Left hindlimb (tissue), 1 donor: ENCODE data around the gene RCBTB2.

Experiments used
- DNase-seq: peaks from one replicate; pipeline ENCODE4 v3.0.0-alpha.2; 2018

Gene RCBTB2

GRCh38 chr13:48562296-48563066 is 29.6 kb upstream of the RCBTB2 start:
- no peak for DNase-seq

GRCh38 chr13:48561466-48562235 is 28.8 kb upstream of the RCBTB2 start:
- DNase-seq, result no peak

- no peak for DNase-seq
Measured at GRCh38 chr13:48560657-48561337, 27.9 kb upstream of the RCBTB2 start.

DNA sequence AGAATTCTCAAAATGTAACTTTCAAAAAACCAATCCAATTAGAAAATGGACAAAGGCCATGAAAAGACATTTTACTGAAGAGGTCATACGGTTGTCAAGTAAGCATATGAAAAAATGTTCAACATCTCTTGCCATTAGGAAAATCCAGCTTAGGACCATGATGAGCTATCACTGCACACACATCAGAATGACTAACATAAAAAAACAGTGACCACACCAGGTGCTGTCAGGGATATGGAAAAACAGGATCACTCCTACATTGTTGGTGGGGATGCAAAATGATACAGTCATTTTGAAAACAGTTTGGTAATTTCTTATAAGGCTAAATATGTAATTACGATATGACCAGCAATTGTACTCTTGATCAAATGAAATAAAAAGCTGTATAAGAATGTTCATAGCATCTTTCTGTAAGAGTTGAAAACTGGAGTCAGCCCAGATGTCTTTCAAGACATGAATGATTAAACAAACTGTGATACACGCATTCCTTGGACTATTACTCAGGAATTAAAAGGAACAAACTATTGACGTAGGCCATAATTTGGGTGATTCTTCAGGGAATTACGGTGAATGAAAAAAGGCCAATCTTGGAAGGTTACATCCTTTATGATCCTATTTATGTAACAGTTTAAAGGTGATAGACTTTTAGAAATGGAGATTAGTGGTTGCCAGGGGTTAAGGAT is 26.9 kb upstream of the RCBTB2 start:
- DNase-seq, result no peak

DNA sequence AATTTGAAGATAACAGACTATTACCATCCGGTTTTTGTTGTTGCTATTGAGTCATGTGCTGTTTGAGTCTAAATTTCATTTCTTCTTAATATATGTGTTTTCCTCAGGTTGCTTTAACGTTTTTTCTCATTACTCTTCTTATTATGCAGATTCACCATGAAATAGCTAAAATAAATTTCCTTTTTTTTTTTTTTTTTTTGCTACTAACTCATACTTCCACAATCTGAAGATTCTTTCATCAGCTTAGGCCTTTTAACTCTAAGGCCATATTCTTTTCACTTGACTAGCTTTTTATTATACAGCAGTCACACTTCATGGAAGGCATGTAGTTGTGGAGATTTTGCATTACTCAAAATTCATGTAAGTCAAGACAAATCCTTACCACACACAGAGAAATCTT is 23.9 kb upstream of the RCBTB2 start:
- DNase-seq, result no peak

DNA sequence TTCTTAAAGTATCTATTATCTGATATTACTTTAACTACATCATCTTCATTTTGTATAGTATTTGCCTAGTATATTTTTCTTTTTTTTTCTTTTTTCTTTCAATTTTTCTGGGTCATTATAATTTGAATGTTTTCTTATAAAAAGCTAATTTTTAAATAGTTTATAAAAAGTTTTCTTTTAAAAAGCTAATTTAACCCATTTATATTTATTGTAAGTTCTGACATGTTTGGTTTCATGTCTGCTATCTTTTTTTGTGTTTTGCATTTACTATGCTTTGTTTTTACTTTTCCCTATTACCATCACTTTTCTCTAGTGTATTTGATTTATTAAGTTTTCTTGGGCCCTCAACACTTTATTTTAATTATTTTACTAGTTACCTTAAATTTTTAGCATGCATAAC is 22.6 kb upstream of the RCBTB2 start:
- no peak for DNase-seq

DNA sequence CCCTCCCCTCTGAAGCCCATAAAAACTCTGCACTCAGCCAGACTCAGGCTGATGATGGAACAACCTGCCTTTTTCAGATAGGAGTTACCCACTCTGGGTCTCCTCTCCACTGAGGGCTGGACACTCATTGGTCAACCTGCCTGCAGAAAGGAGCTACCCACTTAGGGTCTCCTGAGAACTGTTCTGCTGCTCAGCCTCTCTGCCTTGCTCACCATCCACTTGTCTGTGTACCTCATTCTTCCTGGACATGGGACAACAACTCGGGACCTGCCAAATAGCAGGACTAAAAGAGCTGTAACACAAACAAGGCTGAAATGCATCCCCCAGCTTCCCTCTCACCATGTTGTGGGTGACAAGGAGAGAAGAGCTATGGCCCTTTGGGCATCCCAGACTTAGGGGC is 18.4 kb upstream of the RCBTB2 start:
- DNase-seq, result no peak

GRCh38 chr13:48549658-48550057 is 16.8 kb upstream of the RCBTB2 start:
- DNase-seq, result no peak

DNA sequence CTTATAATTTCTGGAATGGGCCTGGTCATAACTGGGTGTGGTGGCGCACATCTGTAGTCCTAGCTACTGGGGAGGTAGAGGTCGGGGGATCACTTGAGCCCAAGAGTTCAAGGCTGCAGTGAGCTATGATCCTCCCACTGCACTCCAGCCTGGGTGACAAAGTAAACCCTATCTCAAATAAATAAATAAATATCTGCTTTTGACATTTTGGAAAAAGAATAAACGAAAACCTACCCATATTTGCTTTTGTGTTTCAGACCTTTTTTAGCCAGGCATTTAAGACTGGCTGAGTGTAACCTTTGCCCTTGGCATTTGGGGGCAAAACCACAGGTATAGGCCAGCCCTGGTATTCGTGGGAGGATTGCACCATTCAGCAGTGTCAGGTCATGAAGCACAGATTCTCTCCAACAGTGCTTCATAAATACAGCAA is 14.8 kb upstream of the RCBTB2 start:
- DNase-seq, result no peak

DNA sequence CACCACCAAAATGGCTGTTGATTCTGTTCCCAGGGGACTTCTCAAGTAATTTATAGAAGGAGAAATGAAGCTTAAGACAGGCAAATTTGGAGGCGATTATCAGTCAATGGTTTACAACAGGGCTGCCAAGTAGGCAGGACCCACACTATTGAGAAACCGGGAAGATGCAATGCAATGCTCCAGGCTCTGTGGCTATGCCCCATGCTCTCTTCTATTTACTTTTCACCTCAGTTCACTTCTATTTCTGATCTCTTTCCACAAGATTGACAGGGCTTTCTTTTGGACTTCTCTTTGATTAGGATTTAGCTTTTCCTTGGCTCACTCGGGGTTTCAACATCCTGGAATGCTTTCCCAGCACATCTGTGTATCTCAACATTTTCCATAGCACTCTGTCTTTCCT is 12.7 kb upstream of the RCBTB2 start:
- no peak for DNase-seq

GRCh38 chr13:48542581-48543341 is 9.9 kb upstream of the RCBTB2 start:
- DNase-seq, result peak; percentile 54

GRCh38 chr13:48542138-48542537 is 9.3 kb upstream of the RCBTB2 start:
- no peak for DNase-seq

GRCh38 chr13:48539550-48539949 is 6.7 kb upstream of the RCBTB2 start:
- no peak for DNase-seq

DNA sequence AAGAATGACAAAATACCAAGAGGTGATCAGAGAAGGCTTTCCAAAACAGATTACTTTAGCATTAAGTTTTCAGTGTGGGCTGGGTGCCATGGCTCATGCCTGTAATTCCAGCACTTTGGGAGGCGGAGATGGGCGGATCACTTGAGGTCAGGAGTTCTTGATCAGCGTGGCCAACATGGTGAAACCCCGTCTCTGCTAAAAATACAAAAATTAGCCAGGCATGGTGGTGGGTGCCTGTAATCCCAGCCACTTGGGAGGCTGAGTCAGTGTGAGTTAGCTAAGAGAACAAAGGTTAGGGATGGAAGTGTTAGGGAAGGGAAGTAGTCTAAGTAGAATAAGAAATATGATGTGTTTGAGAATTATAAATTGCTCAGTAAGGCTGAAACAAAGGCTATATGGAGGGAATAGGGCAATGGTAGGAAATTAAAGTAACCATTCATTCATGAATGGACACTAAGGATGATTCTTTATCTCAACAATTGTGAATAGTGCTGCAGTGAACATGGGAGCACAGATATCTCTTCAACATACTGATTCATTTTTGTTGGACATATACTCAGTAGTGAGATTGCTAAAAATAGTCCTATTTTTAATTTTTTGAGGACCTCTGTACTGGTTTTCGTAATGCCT is 3.9 kb upstream of the RCBTB2 start:
- DNase-seq, result no peak

- DNase-seq, result no peak
Measured at GRCh38 chr13:48535766-48536165, 2.9 kb upstream of the RCBTB2 start.

GRCh38 chr13:48534911-48535501 is 2.1 kb upstream of the RCBTB2 start:
- no peak for DNase-seq

GRCh38 chr13:48533961-48534600 is 1.2 kb upstream of the RCBTB2 start:
- DNase-seq, result no peak

GRCh38 chr13:48532256-48532505 is 699 bp downstream of the RCBTB2 start:
- no peak for DNase-seq

- DNase-seq, result peak; percentile 40
Measured at GRCh38 chr13:48531416-48532255, 1.2 kb downstream of the RCBTB2 start.

GRCh38 chr13:48530833-48531232 is 2.0 kb downstream of the RCBTB2 start:
- DNase-seq, result no peak
